ENCODE data around the gene SCYL2. TPM values are rescaled to one million over a fixed set of nuclear protein-coding genes. Genes with fewer than 3 reads are reported as not detected.

SCYL2 gene
- polyA plus RNA-seq, 3 donors = 16.5 to 25.5 (median 20.4) TPM

DNA sequence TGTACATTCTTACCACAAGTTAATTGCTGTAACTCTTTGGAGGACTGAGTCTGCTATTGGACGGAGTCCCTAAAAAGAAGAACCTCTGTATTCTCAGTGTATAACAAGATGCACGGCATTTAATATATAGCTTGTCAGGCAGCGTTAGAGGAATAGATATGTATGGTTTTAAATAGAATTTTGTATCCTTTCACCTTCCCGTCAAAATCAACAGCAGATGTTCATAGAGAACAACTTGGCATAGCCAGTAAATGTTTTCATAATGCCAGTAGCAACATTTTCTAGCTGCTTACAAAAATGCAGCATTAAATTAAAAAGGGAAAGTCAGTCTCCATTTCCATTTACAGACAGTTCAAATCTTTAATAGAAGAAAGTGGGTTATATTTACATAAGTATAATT is 6.8 kb downstream of the SCYL2 start:
- WGBS (ENCODE audit: insufficient coverage) = no CpG with 5 or more reads among the region's 4 CpGs
- no peaks in the 10 kb centered on the region for H3K27me3 Mint-ChIP-seq (ENCODE audit: low read depth in 3 of 3)
- H3K4me3 ChIP-seq (replicated peaks in 1 of 3; ENCODE audit: low read depth in 2 of 3, low read length in 3 of 3) = no peak overlapping the region
- no peak for DNase-seq
- peaks cover 0 to 5% of the 10 kb centered on the region in 2 donors for H3K36me3 ChIP-seq (replicated peaks in 1 of 2; ENCODE audit: control insufficient read depth in 1 of 2, insufficient read depth in 2 of 2, low read length in 2 of 2)
- no peak overlapping the region for H3K27ac Mint-ChIP-seq
- H3K9me3 Mint-ChIP-seq = no peaks in the 10 kb centered on the region
- no peaks in the 10 kb centered on the region for H3K27me3 ChIP-seq (ENCODE audit: control insufficient read depth in 2 of 2, insufficient read depth in 2 of 2, low read length in 2 of 2)
- H3K4me3 Mint-ChIP-seq = no peak overlapping the region
- peaks cover 95% of the 10 kb centered on the region for H4K20me1 ChIP-seq (ENCODE audit: insufficient read depth, low read length)
- no peak overlapping the region for H2AFZ ChIP-seq (ENCODE audit: insufficient read depth, low read depth, low read length, poor library complexity, severe bottlenecking)
- no peak overlapping the region for H3K9ac ChIP-seq (ENCODE audit: insufficient read depth, low read length, poor library complexity, severe bottlenecking)
- H3K4me2 ChIP-seq (replicated peaks; ENCODE audit: extremely low read depth, low read length, poor library complexity, severe bottlenecking) = no peak overlapping the region
- H3K4me1 Mint-ChIP-seq = peaks cover 43% of the 10 kb centered on the region
- TF ChIP-seq CTCF (IDR thresholded peaks at IDR 0.05) = no peak
- H3K4me1 ChIP-seq (ENCODE audit: control insufficient read depth in 1 of 2, insufficient read depth in 2 of 2, low read length in 2 of 2) = peaks cover 17 to 28% of the 10 kb centered on the region in 2 donors
- intact Hi-C loops (cut with micrococcal nuclease) = no loop called here
- no peak overlapping the region for H3K27ac ChIP-seq (ENCODE audit: low read depth in 1 of 2, low read length in 2 of 2)
- peaks cover 98% of the 10 kb centered on the region for H3K79me2 ChIP-seq (ENCODE audit: insufficient read depth, low read length)
- H3K36me3 Mint-ChIP-seq = peaks cover 10 to 11% of the 10 kb centered on the region in 2 donors
- H3K9me3 ChIP-seq (replicated peaks in 1 of 2; ENCODE audit: control insufficient read depth in 1 of 2, insufficient read depth in 1 of 2, low read length in 2 of 2) = no peaks in the 10 kb centered on the region

DNA sequence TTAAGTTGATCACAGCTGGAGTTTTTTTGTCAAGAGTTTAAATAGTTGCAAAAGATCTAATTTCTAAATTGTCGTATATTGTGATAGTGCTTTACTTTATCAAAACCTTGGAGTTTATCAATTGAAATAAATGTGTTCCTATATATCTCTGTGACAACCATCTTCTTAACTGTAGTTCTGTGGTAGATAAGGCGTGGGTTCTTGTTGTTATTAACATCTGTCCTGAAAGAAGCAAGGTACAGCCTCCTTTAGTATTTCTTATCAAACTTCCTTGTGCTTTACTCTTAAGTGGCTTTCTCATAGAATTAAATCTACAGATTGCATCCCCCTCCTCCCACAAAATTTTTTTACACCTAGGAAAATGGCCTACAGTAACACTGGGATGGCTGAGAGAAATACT is 7.3 kb downstream of the SCYL2 start:
- Histone ChIP-seq H3K4me2 (replicated peaks; ENCODE audit: extremely low read depth, low read length, poor library complexity, severe bottlenecking) (no peak overlapping the region), H4K20me1 (ENCODE audit: insufficient read depth, low read length) (peaks cover 95% of the 10 kb centered on the region), H3K27ac (ENCODE audit: low read depth in 1 of 2, low read length in 2 of 2) (no peak overlapping the region), H2AFZ (ENCODE audit: insufficient read depth, low read depth, low read length, poor library complexity, severe bottlenecking) (no peak overlapping the region), H3K27me3 (ENCODE audit: control insufficient read depth in 2 of 2, insufficient read depth in 2 of 2, low read length in 2 of 2) (no peaks in the 10 kb centered on the region), H3K9me3 (replicated peaks in 1 of 2; ENCODE audit: control insufficient read depth in 1 of 2, insufficient read depth in 1 of 2, low read length in 2 of 2) (no peaks in the 10 kb centered on the region), H3K4me3 (replicated peaks in 1 of 3; ENCODE audit: low read depth in 2 of 3, low read length in 3 of 3) (no peak overlapping the region), H3K36me3 (replicated peaks in 1 of 2; ENCODE audit: control insufficient read depth in 1 of 2, insufficient read depth in 2 of 2, low read length in 2 of 2) (peaks cover 0 to 10% of the 10 kb centered on the region in 2 donors), H3K4me1 (ENCODE audit: control insufficient read depth in 1 of 2, insufficient read depth in 2 of 2, low read length in 2 of 2) (peaks cover 12 to 23% of the 10 kb centered on the region in 2 donors), H3K9ac (ENCODE audit: insufficient read depth, low read length, poor library complexity, severe bottlenecking) (no peak overlapping the region), H3K79me2 (ENCODE audit: insufficient read depth, low read length) (peaks cover 98% of the 10 kb centered on the region)
- Mint-ChIP-seq H3K4me1 (peaks cover 38% of the 10 kb centered on the region), H3K4me3 (no peak overlapping the region), H3K9me3 (no peaks in the 10 kb centered on the region), H3K27ac (no peak overlapping the region), H3K27me3 (ENCODE audit: low read depth in 3 of 3) (peaks cover 0 to 1% (median 0%) of the 10 kb centered on the region in 3 donors), H3K36me3 (peaks cover 10 to 13% of the 10 kb centered on the region in 2 donors)
- intact Hi-C loops (cut with micrococcal nuclease) = no loop called here
- no CpG with 5 or more reads among the region's 2 CpGs for WGBS (ENCODE audit: insufficient coverage)
- no peak for TF ChIP-seq CTCF (IDR thresholded peaks at IDR 0.05)
- DNase-seq = no peak
